Measurements from ENCODE around the gene TWF1.
A peak's percentile ranks its signal among the peaks of the same experiment; 100 is the strongest.
"Not testable (repeated sequence)": the region's sequence is repeated elsewhere in the genome, so short reads cannot be mapped to it uniquely, and the experiment has no call there.

The TWF1 gene

GRCh38 chr12:43758728-43759563 lies 47.2 kb downstream of the TWF1 start, which contains the start of the genes IRAK4 and PUS7L:
Gene IRAK4 (plus strand): TSS chr12:43758951. CDS start chr12:43768112, 9,161 bp downstream.
Gene PUS7L (minus strand): TSS chr12:43758790. CDS start chr12:43755245, 3,545 bp downstream.
- peak; percentile 93 for DNase-seq (ENCODE audit: low read depth)
- H3K4me3 ChIP-seq (ENCODE audit: low read depth, low read length) = peak within 1 kb of the TSS; percentile 59
- TF ChIP-seq CTCF (IDR thresholded peaks at IDR 0.05; ENCODE audit: control insufficient read depth, extremely low read depth, insufficient read depth) = peak; percentile 49

GRCh38 chr12:43758247-43758727 lies 47.8 kb downstream of the TWF1 start:
- peak; percentile 7 for DNase-seq (ENCODE audit: low read depth)
- TF ChIP-seq CTCF (IDR thresholded peaks at IDR 0.05; ENCODE audit: control insufficient read depth, extremely low read depth, insufficient read depth) = no peak

GRCh38 chr12:43754015-43754414 lies 52.1 kb downstream of the TWF1 start:
- DNase-seq (ENCODE audit: low read depth) = no peak
- TF ChIP-seq CTCF (IDR thresholded peaks at IDR 0.05; ENCODE audit: control insufficient read depth, extremely low read depth, insufficient read depth) = no peak
- no peak overlapping the region for H3K4me3 ChIP-seq (ENCODE audit: low read depth, low read length)

More at GRCh38 chr12:43758247-43758727, 47.8 kb downstream of the TWF1 start:
- peak overlapping the region; percentile 59 for H3K4me3 ChIP-seq (ENCODE audit: low read depth, low read length)

- not testable (repeated sequence) for DNase-seq (ENCODE audit: low read depth); H3K4me3 ChIP-seq (ENCODE audit: low read depth, low read length)
Measured at GRCh38 chr12:43751360-43751759, 54.8 kb downstream of the TWF1 start.

- no peak for TF ChIP-seq CTCF (IDR thresholded peaks at IDR 0.05; ENCODE audit: control insufficient read depth, extremely low read depth, insufficient read depth)
Measured at GRCh38 chr12:43750814-43751213, 55.3 kb downstream of the TWF1 start.

GRCh38 chr12:43749016-43749415 lies 57.1 kb downstream of the TWF1 start:
- no peak for TF ChIP-seq CTCF (IDR thresholded peaks at IDR 0.05; ENCODE audit: control insufficient read depth, extremely low read depth, insufficient read depth)
- no peak overlapping the region for H3K4me3 ChIP-seq (ENCODE audit: low read depth, low read length)
- DNase-seq (ENCODE audit: low read depth) = no peak

More at GRCh38 chr12:43750814-43751213, 55.3 kb downstream of the TWF1 start:
- H3K4me3 ChIP-seq (ENCODE audit: low read depth, low read length) = no peak overlapping the region
- no peak for DNase-seq (ENCODE audit: low read depth)

- no peak for DNase-seq (ENCODE audit: low read depth)
- TF ChIP-seq CTCF (IDR thresholded peaks at IDR 0.05; ENCODE audit: control insufficient read depth, extremely low read depth, insufficient read depth) = no peak
- no peak overlapping the region for H3K4me3 ChIP-seq (ENCODE audit: low read depth, low read length)
Measured at GRCh38 chr12:43744826-43745225, 61.3 kb downstream of the TWF1 start.
